WERI-Rb-1 (cell line): ENCODE results near the gene PSD2.

ENCODE experiments used
- DNase-seq: peaks from one replicate; pipeline ENCODE4 v3.0.0-alpha.2; 2020
- H3K27ac ChIP-seq: fragments of 250-450 bp; sonication (Bioruptor Pico); 2 replicates; pipeline ENCODE4 v1.5.1; 2020; ENCODE audit warnings: mild to moderate bottlenecking, moderate library complexity
- H3K27me3 ChIP-seq: fragments of 250-450 bp; sonication (Bioruptor Pico); 2 replicates; pipeline ENCODE4 v1.5.1; 2021; ENCODE audit warnings: mild to moderate bottlenecking, low read depth, moderate library complexity; ENCODE audit not compliant: insufficient read depth, severe bottlenecking
- H3K36me3 ChIP-seq: fragments of 250-450 bp; sonication (Bioruptor Pico); 2 replicates; pipeline ENCODE4 v1.5.1; 2020; ENCODE audit warnings: mild to moderate bottlenecking, moderate library complexity
- H3K4me3 ChIP-seq: 2 replicates; pipeline ENCODE4 v1.5.1; 2011; ENCODE audit warnings: low read depth, mild to moderate bottlenecking, control low read depth, low read length
- H3K9me3 ChIP-seq: fragments of 250-450 bp; sonication (Bioruptor Pico); 2 replicates; pipeline ENCODE4 v1.5.1; 2021; ENCODE audit warnings: mild to moderate bottlenecking, moderate library complexity; ENCODE audit not compliant: severe bottlenecking
- TF ChIP-seq, protein P1 (sequence below): IDR thresholded peaks from 2 replicates; pipeline ENCODE4 v1.5.1; 2011; ENCODE audit warnings: low read depth, mild to moderate bottlenecking, control low read depth, inconsistent platforms, low read length

Gene PSD2

DNA sequence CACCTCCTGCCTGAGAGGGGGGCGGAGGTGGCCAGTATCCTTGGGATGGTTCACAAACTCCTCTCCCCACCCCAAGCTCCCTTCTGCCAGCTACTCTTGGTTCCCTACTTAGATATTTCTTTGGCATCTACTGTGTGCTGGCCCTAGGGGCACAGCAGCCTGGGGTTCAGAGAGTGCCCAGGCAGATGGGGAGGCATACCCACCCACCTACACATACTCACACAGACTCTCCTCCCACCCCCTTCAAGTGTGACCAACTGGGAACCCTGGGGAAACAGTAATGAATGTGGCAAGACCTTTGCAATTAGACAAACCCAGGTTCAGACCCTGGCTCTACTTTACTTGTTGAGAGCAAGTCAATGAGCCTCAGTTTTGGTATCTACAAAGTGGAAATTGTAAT, 44.4 kb upstream of the PSD2 start:
- DNase-seq, result no peak
- TF ChIP-seq, protein P1, sequence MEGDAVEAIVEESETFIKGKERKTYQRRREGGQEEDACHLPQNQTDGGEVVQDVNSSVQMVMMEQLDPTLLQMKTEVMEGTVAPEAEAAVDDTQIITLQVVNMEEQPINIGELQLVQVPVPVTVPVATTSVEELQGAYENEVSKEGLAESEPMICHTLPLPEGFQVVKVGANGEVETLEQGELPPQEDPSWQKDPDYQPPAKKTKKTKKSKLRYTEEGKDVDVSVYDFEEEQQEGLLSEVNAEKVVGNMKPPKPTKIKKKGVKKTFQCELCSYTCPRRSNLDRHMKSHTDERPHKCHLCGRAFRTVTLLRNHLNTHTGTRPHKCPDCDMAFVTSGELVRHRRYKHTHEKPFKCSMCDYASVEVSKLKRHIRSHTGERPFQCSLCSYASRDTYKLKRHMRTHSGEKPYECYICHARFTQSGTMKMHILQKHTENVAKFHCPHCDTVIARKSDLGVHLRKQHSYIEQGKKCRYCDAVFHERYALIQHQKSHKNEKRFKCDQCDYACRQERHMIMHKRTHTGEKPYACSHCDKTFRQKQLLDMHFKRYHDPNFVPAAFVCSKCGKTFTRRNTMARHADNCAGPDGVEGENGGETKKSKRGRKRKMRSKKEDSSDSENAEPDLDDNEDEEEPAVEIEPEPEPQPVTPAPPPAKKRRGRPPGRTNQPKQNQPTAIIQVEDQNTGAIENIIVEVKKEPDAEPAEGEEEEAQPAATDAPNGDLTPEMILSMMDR, result no peak
- H3K27me3 ChIP-seq, result no peaks in the 10 kb centered on the region
- H3K36me3 ChIP-seq, result no peaks in the 10 kb centered on the region
- H3K4me3 ChIP-seq, result no peak overlapping the region
- no peak overlapping the region for H3K27ac ChIP-seq
- no peaks in the 10 kb centered on the region for H3K9me3 ChIP-seq

DNA sequence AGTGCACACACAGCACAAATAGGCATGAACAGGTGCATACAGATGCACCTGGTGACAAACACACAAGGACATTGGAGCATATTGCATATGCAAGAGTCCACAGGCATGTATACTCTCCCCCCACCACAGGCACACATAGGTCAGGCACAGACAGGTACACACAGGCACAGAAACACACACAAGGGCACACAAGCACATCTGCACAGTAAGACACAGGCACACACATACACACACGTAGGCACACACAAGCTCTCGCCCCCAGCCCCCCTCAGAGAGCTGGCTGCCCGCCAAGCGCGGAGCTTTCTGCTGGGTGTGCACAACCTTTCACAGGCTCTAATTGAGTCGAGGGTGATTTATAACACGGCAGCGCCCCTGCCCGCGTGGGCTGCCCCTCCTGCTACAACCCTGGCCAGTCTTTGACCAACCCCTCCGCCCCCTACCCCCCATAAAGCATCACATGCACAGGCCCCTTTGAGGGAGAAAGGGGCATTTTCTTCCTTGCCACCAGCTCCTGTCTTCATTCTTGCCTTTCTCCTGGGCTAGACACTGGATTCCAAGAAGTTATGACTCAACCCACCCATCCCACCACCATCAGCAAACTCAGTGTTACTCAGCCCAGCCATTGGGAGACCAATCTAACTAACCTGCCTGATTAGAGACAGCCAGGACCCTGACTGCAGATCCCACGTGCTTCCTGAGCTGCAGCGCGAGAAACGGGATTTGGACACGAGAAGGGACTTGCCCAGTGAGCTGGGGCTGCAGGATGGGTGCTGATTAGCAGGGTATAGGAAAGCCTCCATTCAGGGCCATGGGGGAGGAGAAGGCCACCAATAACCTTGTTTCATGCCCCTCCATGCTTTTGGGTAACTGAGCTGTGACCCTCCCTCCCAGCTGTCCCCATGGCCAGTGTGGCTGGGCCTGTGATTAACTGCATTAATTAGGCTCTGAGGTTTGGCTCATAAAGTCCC, 42.8 kb upstream of the PSD2 start:
- no peak overlapping the region for H3K4me3 ChIP-seq
- peak; percentile 56 for DNase-seq
- no peaks in the 10 kb centered on the region for H3K36me3 ChIP-seq
- no peaks in the 10 kb centered on the region for H3K27me3 ChIP-seq
- H3K9me3 ChIP-seq, result no peaks in the 10 kb centered on the region
- H3K27ac ChIP-seq, result no peak overlapping the region
- TF ChIP-seq, protein P1, result no peak

DNA sequence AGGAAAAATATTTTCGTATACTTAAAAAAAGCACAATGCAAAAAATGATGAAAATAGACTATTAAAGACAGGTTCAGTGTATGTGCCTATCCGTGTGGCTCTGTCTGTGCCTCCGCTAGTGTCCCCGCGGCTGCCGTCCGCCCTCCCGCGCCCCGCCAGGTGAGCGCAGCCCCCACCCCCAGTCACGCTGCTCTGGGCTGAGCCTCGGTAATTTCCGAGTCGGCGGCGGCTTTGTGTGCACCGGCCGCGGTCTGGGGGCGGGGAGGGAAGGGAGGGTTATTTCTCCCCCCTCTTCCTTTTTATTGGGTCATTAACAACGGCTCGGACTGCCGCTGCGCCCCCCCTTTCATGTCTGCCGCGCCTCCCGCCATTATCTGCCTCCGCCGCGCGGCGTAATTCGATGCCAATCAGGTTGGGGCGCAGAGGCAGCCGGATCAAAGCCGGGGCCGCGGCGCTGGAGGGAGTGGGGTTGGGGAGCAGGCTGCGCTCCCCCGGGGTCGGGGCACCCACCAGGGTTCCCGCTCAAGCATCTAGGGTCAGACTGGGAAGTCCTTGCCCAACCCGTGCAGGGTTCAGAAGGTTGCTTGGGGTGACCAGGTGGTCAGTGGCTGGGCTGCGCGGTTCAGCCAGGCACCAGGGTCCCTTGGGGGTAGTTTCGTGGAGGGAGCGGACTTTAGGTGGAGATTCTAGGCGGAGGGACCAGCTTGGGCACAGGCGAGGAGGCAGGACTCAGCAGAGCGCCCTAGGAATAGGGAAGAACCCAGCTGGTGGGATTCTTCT, 39.5 kb upstream of the PSD2 start:
- peak overlapping the region; percentile 45 for H3K4me3 ChIP-seq
- peak overlapping the region; percentile 98 for H3K27ac ChIP-seq
- H3K36me3 ChIP-seq, result no peaks in the 10 kb centered on the region
- TF ChIP-seq, protein P1, result no peak
- no peaks in the 10 kb centered on the region for H3K9me3 ChIP-seq
- peak; percentile 85 for DNase-seq
- no peaks in the 10 kb centered on the region for H3K27me3 ChIP-seq

DNA sequence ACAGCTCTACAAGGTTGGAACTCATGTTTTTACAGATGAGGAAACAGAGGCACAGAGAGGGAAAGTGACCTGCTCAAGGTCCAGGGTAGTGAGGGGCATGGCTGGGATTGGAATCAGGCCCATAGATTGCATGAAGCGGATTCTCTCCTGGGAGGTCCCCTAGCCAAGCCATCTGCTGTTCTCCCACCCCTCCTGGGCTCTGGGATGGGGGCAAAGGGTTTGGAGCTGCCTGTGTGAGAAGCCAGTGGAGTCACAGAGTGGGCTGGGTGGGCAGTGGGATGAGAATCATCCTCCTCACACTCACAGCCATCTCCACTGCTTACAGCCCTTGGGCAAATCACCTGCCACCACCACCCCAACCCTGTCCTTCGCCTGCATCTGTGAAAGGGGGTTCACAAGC, 38.6 kb upstream of the PSD2 start:
- Histone ChIP-seq H3K27me3 (no peaks in the 10 kb centered on the region), H3K27ac (peak overlapping the region; percentile 98), H3K36me3 (no peaks in the 10 kb centered on the region), H3K9me3 (no peaks in the 10 kb centered on the region), H3K4me3 (no peak overlapping the region)
- DNase-seq, result no peak
- TF ChIP-seq, protein P1, result no peak

DNA sequence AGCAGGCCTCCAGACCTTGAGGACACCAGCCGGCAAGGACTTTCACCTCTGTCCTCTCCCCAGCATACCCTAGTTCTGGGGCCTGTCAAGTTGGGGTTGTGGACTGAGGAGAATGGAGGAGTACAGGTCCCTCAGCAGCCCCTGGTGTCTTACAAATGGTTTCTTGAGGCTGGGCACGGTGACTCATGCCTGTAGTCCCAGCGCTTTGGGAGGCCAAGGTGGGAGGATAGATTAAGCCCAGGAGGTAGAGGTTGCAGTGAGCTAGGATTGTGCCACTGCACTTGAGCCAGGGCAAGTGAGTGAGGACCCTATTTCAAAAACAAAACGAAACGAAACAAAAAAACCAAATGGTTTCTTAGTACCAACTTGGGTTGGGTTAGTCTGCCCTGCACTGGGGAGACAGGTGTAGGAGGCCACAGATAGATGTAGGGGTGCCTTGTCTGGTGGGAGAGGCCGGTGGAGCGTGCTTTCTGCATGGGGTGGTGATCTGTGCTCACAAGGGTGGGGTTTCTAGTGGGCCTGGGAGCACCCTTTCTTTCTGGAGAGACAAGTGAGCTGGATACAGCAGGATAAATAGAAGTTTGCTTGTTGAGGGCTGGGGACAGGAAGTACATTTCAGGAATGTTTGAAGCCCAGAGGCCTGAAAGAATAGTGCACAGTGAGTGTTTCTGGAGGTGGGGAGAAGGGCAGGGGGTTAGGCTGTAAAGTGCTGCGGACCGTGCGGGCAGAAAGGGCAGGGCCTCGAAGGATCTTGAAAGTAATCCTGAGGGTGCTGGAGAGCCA, 37.7 kb upstream of the PSD2 start:
- TF ChIP-seq, protein P1, result no peak
- H3K36me3 ChIP-seq, result no peaks in the 10 kb centered on the region
- H3K9me3 ChIP-seq, result no peaks in the 10 kb centered on the region
- H3K27me3 ChIP-seq, result no peaks in the 10 kb centered on the region
- H3K4me3 ChIP-seq, result no peak overlapping the region
- peak overlapping the region; percentile 98 for H3K27ac ChIP-seq
- DNase-seq, result peak; percentile 57
